Loucy (cell line): ENCODE measurements around the gene SNX13.

Experiments used
- H2AFZ ChIP-seq: fragments of 200-600 bp; sonication (generic); 2 replicates; pipeline ENCODE4 v1.6.0; 2016; ENCODE audit warnings: antibody characterized with exemption, mild to moderate bottlenecking, low read length, moderate library complexity
- H3F3A ChIP-seq: fragments of 200-600 bp; 2 replicates; pipeline ENCODE4 v1.6.0; 2016; ENCODE audit warnings: antibody characterized with exemption, low read depth, mild to moderate bottlenecking
- H3K27me3 ChIP-seq: fragments of 200-600 bp; sonication (generic); 2 replicates; pipeline ENCODE4 v1.6.1; 2014; ENCODE audit warnings: low read length, mild to moderate bottlenecking; ENCODE audit not compliant: insufficient read depth, poor library complexity, severe bottlenecking
- H3K36me3 ChIP-seq: fragments of 200-600 bp; sonication (generic); 2 replicates; pipeline ENCODE4 v1.6.1; 2016; ENCODE audit warnings: low read length; ENCODE audit not compliant: insufficient read depth
- H3K4me1 ChIP-seq: fragments of 200-600 bp; sonication (generic); 2 replicates; pipeline ENCODE4 v1.5.1; 2014; ENCODE audit warnings: low read length, mild to moderate bottlenecking; ENCODE audit not compliant: insufficient read depth, poor library complexity, severe bottlenecking
- H3K4me2 ChIP-seq: fragments of 200-600 bp; sonication (generic); 2 replicates; pipeline ENCODE4 v1.6.0; 2014; ENCODE audit warnings: antibody characterized with exemption, low read length, low read depth, mild to moderate bottlenecking; ENCODE audit not compliant: poor library complexity, severe bottlenecking
- H3K4me3 ChIP-seq: fragments of 200-600 bp; sonication (generic); 2 replicates; pipeline ENCODE4 v1.5.1; 2014; ENCODE audit warnings: low read length, mild to moderate bottlenecking, mixed read lengths; ENCODE audit not compliant: poor library complexity, severe bottlenecking
- H3K79me2 ChIP-seq: fragments of 200-600 bp; sonication (generic); 2 replicates; pipeline ENCODE4 v1.6.1; 2014; ENCODE audit warnings: low read length; ENCODE audit not compliant: insufficient read depth
- H3K9ac ChIP-seq: fragments of 200-600 bp; sonication (generic); 2 replicates; pipeline ENCODE4 v1.6.0; 2014; ENCODE audit warnings: mild to moderate bottlenecking, low read depth, low read length, moderate library complexity; ENCODE audit not compliant: poor library complexity, severe bottlenecking
- H3K9me2 ChIP-seq: fragments of 200-600 bp; sonication (generic); replicated peaks from 2 replicates; pipeline ENCODE4 v1.6.1; 2016; ENCODE audit warnings: low read depth, low read length, mixed read lengths
- H3K9me3 ChIP-seq: fragments of 200-600 bp; sonication (generic); 2 replicates; pipeline ENCODE4 v1.6.1; 2014; ENCODE audit warnings: mild to moderate bottlenecking, antibody characterized with exemption, low read length, low read depth; ENCODE audit not compliant: insufficient read depth
- H4K20me1 ChIP-seq: fragments of 200-600 bp; sonication (generic); 2 replicates; pipeline ENCODE4 v1.6.0; 2014; ENCODE audit warnings: antibody characterized with exemption, low read length, mild to moderate bottlenecking; ENCODE audit not compliant: insufficient read depth, poor library complexity, severe bottlenecking
- CTCF ChIP-seq: fragments of 200-600 bp; sonication (generic); conservative IDR thresholded peaks from 2 replicates; pipeline ENCODE4 v1.5.1; 2014; ENCODE audit warnings: mild to moderate bottlenecking, antibody characterized with exemption, low read length
- EZH2phosphoT487 ChIP-seq: fragments of 200-600 bp; IDR thresholded peaks from 2 replicates; pipeline ENCODE4 v1.6.1; 2018; ENCODE audit warnings: antibody characterized with exemption, mild to moderate bottlenecking, moderate library complexity, borderline replicate concordance

The SNX13 gene

GRCh38 chr7:17934094-17934493 is 6.2 kb downstream of the SNX13 start:
- Histone ChIP-seq H3K4me2 (peak overlapping the region; percentile 68), H3F3A (no peaks in the 10 kb centered on the region)
- TF ChIP-seq CTCF (no peak), EZH2phosphoT487 (peak; percentile 56; the same call in 1 of the 2 replicates)

GRCh38 chr7:17932770-17933169 is 7.5 kb downstream of the SNX13 start:
- TF ChIP-seq EZH2phosphoT487 (no peak), CTCF (no peak)
- peaks cover 79% of the 10 kb centered on the region for H3K79me2 ChIP-seq
- H3K9ac ChIP-seq, result no peak overlapping the region
- H3K9me3 ChIP-seq, result no peaks in the 10 kb centered on the region
- H3K4me2 ChIP-seq, result peak overlapping the region; percentile 68
- H4K20me1 ChIP-seq, result peaks cover 69% of the 10 kb centered on the region
- no peaks in the 10 kb centered on the region for H3F3A ChIP-seq
- no peak overlapping the region for H2AFZ ChIP-seq
- H3K4me1 ChIP-seq, result peaks cover 38% of the 10 kb centered on the region
- no peak overlapping the region for H3K4me3 ChIP-seq
- no peaks in the 10 kb centered on the region for H3K9me2 ChIP-seq
- no peaks in the 10 kb centered on the region for H3K27me3 ChIP-seq
- no peaks in the 10 kb centered on the region for H3K36me3 ChIP-seq

More at GRCh38 chr7:17934094-17934493, 6.2 kb downstream of the SNX13 start:
- no peaks in the 10 kb centered on the region for H3K27me3 ChIP-seq
- H3K4me3 ChIP-seq, result peak overlapping the region; percentile 45
- no peaks in the 10 kb centered on the region for H3K36me3 ChIP-seq
- peaks cover 51% of the 10 kb centered on the region for H3K4me1 ChIP-seq
- H3K9me3 ChIP-seq, result no peaks in the 10 kb centered on the region
- H2AFZ ChIP-seq, result no peak overlapping the region
- no peak overlapping the region for H3K9ac ChIP-seq
- H4K20me1 ChIP-seq, result peaks cover 74% of the 10 kb centered on the region
- peaks cover 77% of the 10 kb centered on the region for H3K79me2 ChIP-seq
- H3K9me2 ChIP-seq, result no peaks in the 10 kb centered on the region

- no peak for TF ChIP-seq CTCF
- no peak for TF ChIP-seq EZH2phosphoT487
- Histone ChIP-seq H3K4me3 (no peak overlapping the region), H3K9me2 (no peaks in the 10 kb centered on the region), H3K79me2 (peaks cover 64% of the 10 kb centered on the region), H3K27me3 (no peaks in the 10 kb centered on the region), H3F3A (no peaks in the 10 kb centered on the region), H3K36me3 (no peaks in the 10 kb centered on the region), H3K4me2 (peak overlapping the region; percentile 4), H3K9me3 (no peaks in the 10 kb centered on the region), H3K4me1 (peaks cover 29% of the 10 kb centered on the region), H3K9ac (no peak overlapping the region), H2AFZ (no peak overlapping the region), H4K20me1 (peaks cover 63% of the 10 kb centered on the region)
These were observed 9.2 kb downstream of the SNX13 start for GRCh38 chr7:17931069-17931468.
